ENCODE results near the gene SEMA5A. TPM values are rescaled to one million over a fixed set of nuclear protein-coding genes. Genes with fewer than 3 reads are reported as not detected.

SEMA5A gene
- total RNA-seq, 1 experiment from 2014 or later: 34.3 TPM

- CTCF ChIA-PET: no interaction called here
- H3K4me1 ChIP-seq: no peaks in the 10 kb centered on the region
- no peak for TF ChIP-seq CTCF (IDR thresholded peaks at IDR 0.05; ENCODE audit: insufficient read depth in 1 of 2, low read depth in 1 of 2, low read length in 1 of 2, severe bottlenecking in 1 of 2, unreplicated experiment in 1 of 2)
- BruUV-seq (replicated peaks): no TSS peak
- Mint-ChIP-seq H3K36me3 (ENCODE audit: insufficient read depth, unreplicated experiment) (peaks cover 10% of the 10 kb centered on the region), H3K4me3 (ENCODE audit: unreplicated experiment) (no peak overlapping the region), H3K27me3 (ENCODE audit: insufficient read depth, unreplicated experiment) (no peaks in the 10 kb centered on the region), H3K4me1 (ENCODE audit: low read depth, unreplicated experiment) (peaks cover 1% of the 10 kb centered on the region), H3K9me3 (ENCODE audit: unreplicated experiment) (no peaks in the 10 kb centered on the region), H3K27ac (ENCODE audit: unreplicated experiment) (no peak overlapping the region)
- H3K9me3 ChIP-seq: no peaks in the 10 kb centered on the region
- intact Hi-C loops (cut with micrococcal nuclease; ENCODE audit: unreplicated experiment): no loop called here
- H3K36me3 ChIP-seq (ENCODE audit: control insufficient read depth, insufficient read depth, low read length): no peaks in the 10 kb centered on the region
- no peak for DNase-seq
- no peak overlapping the region for H3K4me3 ChIP-seq (ENCODE audit: low read depth, low read length)
- POLR2A ChIA-PET: no interaction called here
- H3K27me3 ChIP-seq (replicated peaks; ENCODE audit: control insufficient read depth, insufficient read depth, low read length): no peaks in the 10 kb centered on the region
Observed at GRCh38 chr5:9529041-9529480, 16.8 kb downstream of the SEMA5A start.

- CTCF ChIA-PET: no interaction called here
Observed at GRCh38 chr5:9524941-9525340, 20.9 kb downstream of the SEMA5A start.

GRCh38 chr5:9523090-9523823 lies 22.6 kb downstream of the SEMA5A start:
- no peak for TF ChIP-seq CTCF (IDR thresholded peaks at IDR 0.05; ENCODE audit: insufficient read depth in 1 of 2, low read depth in 1 of 2, low read length in 1 of 2, severe bottlenecking in 1 of 2, unreplicated experiment in 1 of 2)
- no peaks in the 10 kb centered on the region for H3K36me3 ChIP-seq (ENCODE audit: control insufficient read depth, insufficient read depth, low read length)
- no peak overlapping the region for H3K4me3 Mint-ChIP-seq (ENCODE audit: unreplicated experiment)
- DNase-seq: no peak
- CTCF ChIA-PET: no interaction called here
- no peaks in the 10 kb centered on the region for H3K9me3 ChIP-seq
- no TSS peak for BruUV-seq (replicated peaks)
- H3K4me1 ChIP-seq: no peaks in the 10 kb centered on the region
- POLR2A ChIA-PET: no interaction called here
- H3K4me3 ChIP-seq (ENCODE audit: low read depth, low read length): no peak overlapping the region
- H3K27me3 ChIP-seq (replicated peaks; ENCODE audit: control insufficient read depth, insufficient read depth, low read length): no peaks in the 10 kb centered on the region
- H3K4me1 Mint-ChIP-seq (ENCODE audit: low read depth, unreplicated experiment): peaks cover 9% of the 10 kb centered on the region
- H3K27ac Mint-ChIP-seq (ENCODE audit: unreplicated experiment): no peak overlapping the region
- intact Hi-C loops (cut with micrococcal nuclease; ENCODE audit: unreplicated experiment): no loop called here
- no peaks in the 10 kb centered on the region for H3K27me3 Mint-ChIP-seq (ENCODE audit: insufficient read depth, unreplicated experiment)
- H3K9me3 Mint-ChIP-seq (ENCODE audit: unreplicated experiment): no peaks in the 10 kb centered on the region
- peaks cover 13% of the 10 kb centered on the region for H3K36me3 Mint-ChIP-seq (ENCODE audit: insufficient read depth, unreplicated experiment)

More at GRCh38 chr5:9524941-9525340, 20.9 kb downstream of the SEMA5A start:
- H3K4me1 ChIP-seq: no peaks in the 10 kb centered on the region
- no peaks in the 10 kb centered on the region for H3K9me3 Mint-ChIP-seq (ENCODE audit: unreplicated experiment)
- H3K27me3 Mint-ChIP-seq (ENCODE audit: insufficient read depth, unreplicated experiment): no peaks in the 10 kb centered on the region
- no peaks in the 10 kb centered on the region for H3K27me3 ChIP-seq (replicated peaks; ENCODE audit: control insufficient read depth, insufficient read depth, low read length)
- H3K36me3 Mint-ChIP-seq (ENCODE audit: insufficient read depth, unreplicated experiment): peaks cover 11% of the 10 kb centered on the region
- POLR2A ChIA-PET: no interaction called here
- H3K36me3 ChIP-seq (ENCODE audit: control insufficient read depth, insufficient read depth, low read length): no peaks in the 10 kb centered on the region
- no peak for DNase-seq
- H3K27ac Mint-ChIP-seq (ENCODE audit: unreplicated experiment): no peak overlapping the region
- peaks cover 9% of the 10 kb centered on the region for H3K4me1 Mint-ChIP-seq (ENCODE audit: low read depth, unreplicated experiment)
- BruUV-seq (replicated peaks): no TSS peak
- H3K4me3 Mint-ChIP-seq (ENCODE audit: unreplicated experiment): no peak overlapping the region
- no peak for TF ChIP-seq CTCF (IDR thresholded peaks at IDR 0.05; ENCODE audit: insufficient read depth in 1 of 2, low read depth in 1 of 2, low read length in 1 of 2, severe bottlenecking in 1 of 2, unreplicated experiment in 1 of 2)
- H3K9me3 ChIP-seq: no peaks in the 10 kb centered on the region
- H3K4me3 ChIP-seq (ENCODE audit: low read depth, low read length): no peak overlapping the region
- intact Hi-C loops (cut with micrococcal nuclease; ENCODE audit: unreplicated experiment): no loop called here
